ENCODE measurements around the gene SPTAN1.

Gene SPTAN1

GRCh38 chr9:128550770-128551656, 1.4 kb upstream of the SPTAN1 start:
- peak overlapping the region; percentile 86 for H3K27ac Mint-ChIP-seq
- H3K27me3 Mint-ChIP-seq (ENCODE audit: low read depth, poor library complexity), result no peaks in the 10 kb centered on the region
- peaks cover 37% of the 10 kb centered on the region for H3K4me1 Mint-ChIP-seq
- no peaks in the 10 kb centered on the region for H3K36me3 Mint-ChIP-seq (ENCODE audit: low read depth)
- H3K4me3 Mint-ChIP-seq, result peak overlapping the region; percentile 91
- DNase-seq, result peak; percentile 45
- no peaks in the 10 kb centered on the region for H3K9me3 Mint-ChIP-seq
- TF ChIP-seq, protein P1, sequence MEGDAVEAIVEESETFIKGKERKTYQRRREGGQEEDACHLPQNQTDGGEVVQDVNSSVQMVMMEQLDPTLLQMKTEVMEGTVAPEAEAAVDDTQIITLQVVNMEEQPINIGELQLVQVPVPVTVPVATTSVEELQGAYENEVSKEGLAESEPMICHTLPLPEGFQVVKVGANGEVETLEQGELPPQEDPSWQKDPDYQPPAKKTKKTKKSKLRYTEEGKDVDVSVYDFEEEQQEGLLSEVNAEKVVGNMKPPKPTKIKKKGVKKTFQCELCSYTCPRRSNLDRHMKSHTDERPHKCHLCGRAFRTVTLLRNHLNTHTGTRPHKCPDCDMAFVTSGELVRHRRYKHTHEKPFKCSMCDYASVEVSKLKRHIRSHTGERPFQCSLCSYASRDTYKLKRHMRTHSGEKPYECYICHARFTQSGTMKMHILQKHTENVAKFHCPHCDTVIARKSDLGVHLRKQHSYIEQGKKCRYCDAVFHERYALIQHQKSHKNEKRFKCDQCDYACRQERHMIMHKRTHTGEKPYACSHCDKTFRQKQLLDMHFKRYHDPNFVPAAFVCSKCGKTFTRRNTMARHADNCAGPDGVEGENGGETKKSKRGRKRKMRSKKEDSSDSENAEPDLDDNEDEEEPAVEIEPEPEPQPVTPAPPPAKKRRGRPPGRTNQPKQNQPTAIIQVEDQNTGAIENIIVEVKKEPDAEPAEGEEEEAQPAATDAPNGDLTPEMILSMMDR (IDR thresholded peaks at IDR 0.05), result no peak

- Mint-ChIP-seq H3K36me3 (ENCODE audit: low read depth) (no peaks in the 10 kb centered on the region), H3K27ac (peak overlapping the region; percentile 86), H3K4me3 (peak overlapping the region; percentile 91), H3K4me1 (peaks cover 39% of the 10 kb centered on the region), H3K9me3 (no peaks in the 10 kb centered on the region), H3K27me3 (ENCODE audit: low read depth, poor library complexity) (no peaks in the 10 kb centered on the region)
- TF ChIP-seq, protein P1 (IDR thresholded peaks at IDR 0.05), result no peak
- DNase-seq, result no peak
Measured at GRCh38 chr9:128551657-128552152, 682 bp upstream of the SPTAN1 start.

- Mint-ChIP-seq H3K27me3 (ENCODE audit: low read depth, poor library complexity) (no peaks in the 10 kb centered on the region), H3K9me3 (no peaks in the 10 kb centered on the region), H3K4me3 (no peak overlapping the region), H3K4me1 (peaks cover 46% of the 10 kb centered on the region), H3K27ac (no peak overlapping the region), H3K36me3 (ENCODE audit: low read depth) (peaks cover 5% of the 10 kb centered on the region)
- TF ChIP-seq, protein P1 (IDR thresholded peaks at IDR 0.05), result no peak
- peak; percentile 85 for DNase-seq
Measured at GRCh38 chr9:128552744-128553440, 505 bp downstream of the SPTAN1 start.

- H3K4me1 Mint-ChIP-seq, result peaks cover 49% of the 10 kb centered on the region
- DNase-seq, result no peak
- no peaks in the 10 kb centered on the region for H3K27me3 Mint-ChIP-seq (ENCODE audit: low read depth, poor library complexity)
- no peak overlapping the region for H3K4me3 Mint-ChIP-seq
- no peak overlapping the region for H3K27ac Mint-ChIP-seq
- TF ChIP-seq, protein P1 (IDR thresholded peaks at IDR 0.05), result no peak
- H3K36me3 Mint-ChIP-seq (ENCODE audit: low read depth), result peaks cover 10% of the 10 kb centered on the region
- H3K9me3 Mint-ChIP-seq, result no peaks in the 10 kb centered on the region
Measured at GRCh38 chr9:128553728-128554127, 1.3 kb downstream of the SPTAN1 start.

GRCh38 chr9:128554155-128554862, 1.9 kb downstream of the SPTAN1 start:
- H3K27me3 Mint-ChIP-seq (ENCODE audit: low read depth, poor library complexity), result no peaks in the 10 kb centered on the region
- H3K36me3 Mint-ChIP-seq (ENCODE audit: low read depth), result peaks cover 10% of the 10 kb centered on the region
- H3K4me1 Mint-ChIP-seq, result peaks cover 51% of the 10 kb centered on the region
- H3K9me3 Mint-ChIP-seq, result no peaks in the 10 kb centered on the region
- DNase-seq, result peak; percentile 63
- TF ChIP-seq, protein P1 (IDR thresholded peaks at IDR 0.05), result no peak
- no peak overlapping the region for H3K4me3 Mint-ChIP-seq
- no peak overlapping the region for H3K27ac Mint-ChIP-seq

Measured in nephron progenitor cell (in vitro differentiated cells).